HEK293 (cell line): ENCODE measurements around the gene GNMT.

Experiments
- CTCF ChIA-PET: fragments of 350-600 bp; formaldehyde crosslinking; extraction: SDS; loops from one replicate; lab custom pipeline; 2021; ENCODE audit warnings: antibody characterized with exemption; lab: Yijun Ruan, JAX
- POLR2A ChIA-PET: fragments of 300-600 bp; formaldehyde crosslinking; extraction: SDS; loops from one replicate; lab custom pipeline; 2020; ENCODE audit warnings: antibody characterized with exemption, inconsistent platforms; lab: Yijun Ruan, JAX
- H3K27ac ChIP-seq: fragments of 200-500 bp; sonication (Bioruptor generic); 2 replicates; pipeline ENCODE4 v1.5.1; 2014; ENCODE audit warnings: low read depth, low read length, control low read depth, inconsistent platforms; ENCODE audit errors: extremely low read depth
- H3K36me3 ChIP-seq, 2 experiments: fragments of 200-500 bp in 1 of 2; sonication (Bioruptor generic) in 1 of 2; 1 replicate in 1 of 2; 2 replicates in 1 of 2; pipeline ENCODE4 v1.5.1; 2014 to 2017; ENCODE audit warnings: inconsistent platforms in 2 of 2, low read length in 2 of 2; ENCODE audit not compliant: control insufficient read depth in 2 of 2, insufficient read depth in 1 of 2
- H3K4me1 ChIP-seq: fragments of 200-500 bp; sonication (Bioruptor generic); 2 replicates; pipeline ENCODE4 v1.5.1; 2014; ENCODE audit warnings: mild to moderate bottlenecking, low read length, inconsistent platforms; ENCODE audit not compliant: control insufficient read depth, insufficient read depth
- H3K4me3 ChIP-seq: 2 replicates; pipeline ENCODE4 v1.5.1; 2011; ENCODE audit warnings: low read depth, mild to moderate bottlenecking, control low read depth, low read length, moderate library complexity
- H3K9me3 ChIP-seq: fragments of 200-500 bp; sonication (Bioruptor generic); 2 replicates; pipeline ENCODE4 v1.5.1; 2014; ENCODE audit warnings: low read depth, low read length, inconsistent platforms; ENCODE audit not compliant: control insufficient read depth, insufficient read depth
- GLIS2 ChIP-seq: fragments of 450-650 bp; formaldehyde crosslinking; IDR thresholded peaks from 2 replicates; pipeline ENCODE4 v1.5.1; 2016; ENCODE audit warnings: missing biosample characterization, missing genetic modification characterization
- HOXD13 ChIP-seq: sonication (generic); formaldehyde crosslinking; IDR thresholded peaks from 2 replicates; pipeline ENCODE4 v1.8.0; 2022; ENCODE audit warnings: missing genetic modification reagents, borderline replicate concordance
- ZFP41 ChIP-seq: fragments of 450-650 bp; formaldehyde crosslinking; IDR thresholded peaks from 2 replicates; pipeline ENCODE4 v1.5.1; 2016; ENCODE audit warnings: missing biosample characterization, missing genetic modification characterization, borderline replicate concordance
- ZNF140 ChIP-seq: fragments of 450-650 bp; formaldehyde crosslinking; IDR thresholded peaks from 2 replicates; pipeline ENCODE4 v1.5.1; 2016; ENCODE audit warnings: missing biosample characterization, missing genetic modification characterization
- ZNF148 ChIP-seq: fragments of 450-650 bp; formaldehyde crosslinking; IDR thresholded peaks from 2 replicates; pipeline ENCODE4 v1.5.0; 2017; ENCODE audit warnings: missing biosample characterization, missing genetic modification characterization, borderline replicate concordance
- ZNF169 ChIP-seq: fragments of 450-650 bp; formaldehyde crosslinking; IDR thresholded peaks from 2 replicates; pipeline ENCODE4 v1.5.1; 2016; ENCODE audit warnings: missing biosample characterization, missing genetic modification characterization
- ZNF23 ChIP-seq: fragments of 450-650 bp; formaldehyde crosslinking; IDR thresholded peaks from 2 replicates; pipeline ENCODE4 v1.5.1; 2016; ENCODE audit warnings: missing biosample characterization, missing genetic modification characterization, borderline replicate concordance
- ZNF501 ChIP-seq: fragments of 450-650 bp; formaldehyde crosslinking; IDR thresholded peaks from 2 replicates; pipeline ENCODE4 v1.5.1; 2016; ENCODE audit warnings: missing biosample characterization, missing genetic modification characterization
- ZNF549 ChIP-seq: fragments of 450-650 bp; IDR thresholded peaks from 2 replicates; pipeline ENCODE4 v1.5.1; 2018; ENCODE audit warnings: missing biosample characterization, missing genetic modification characterization, mild to moderate bottlenecking, inconsistent platforms, moderate library complexity
- ZNF560 ChIP-seq: fragments of 450-650 bp; formaldehyde crosslinking; IDR thresholded peaks from 2 replicates; pipeline ENCODE4 v1.5.1; 2017; ENCODE audit warnings: missing biosample characterization, missing genetic modification characterization, borderline replicate concordance
- ZNF600 ChIP-seq: fragments of 450-650 bp; formaldehyde crosslinking; IDR thresholded peaks from 2 replicates; pipeline ENCODE4 v1.5.1; 2016; ENCODE audit warnings: missing biosample characterization, missing genetic modification characterization
- ZNF621 ChIP-seq: fragments of 450-650 bp; formaldehyde crosslinking; IDR thresholded peaks from 2 replicates; pipeline ENCODE4 v1.5.1; 2017; ENCODE audit warnings: missing biosample characterization, missing genetic modification characterization
- ZNF623 ChIP-seq: fragments of 450-650 bp; formaldehyde crosslinking; IDR thresholded peaks from 2 replicates; pipeline ENCODE4 v1.5.1; 2016; ENCODE audit warnings: missing biosample characterization, missing genetic modification characterization
- ZNF629 ChIP-seq: fragments of 450-650 bp; formaldehyde crosslinking; IDR thresholded peaks from 2 replicates; pipeline ENCODE4 v1.5.1; 2017; ENCODE audit warnings: missing biosample characterization, missing genetic modification characterization
- ZNF639 ChIP-seq: fragments of 450-650 bp; formaldehyde crosslinking; IDR thresholded peaks from 2 replicates; pipeline ENCODE4 v1.5.1; 2016; ENCODE audit warnings: missing biosample characterization, missing genetic modification characterization
- ZNF704 ChIP-seq: fragments of 450-650 bp; formaldehyde crosslinking; IDR thresholded peaks from 2 replicates; pipeline ENCODE4 v1.5.1; 2016; ENCODE audit warnings: missing biosample characterization, missing genetic modification characterization
- ZSCAN30 ChIP-seq: fragments of 450-650 bp; IDR thresholded peaks from 2 replicates; pipeline ENCODE4 v1.5.1; 2018; ENCODE audit warnings: missing biosample characterization, mild to moderate bottlenecking, missing genetic modification characterization, moderate library complexity
- TF ChIP-seq, protein P1 (sequence below): fragments of 450-650 bp; formaldehyde crosslinking; IDR thresholded peaks from 2 replicates; pipeline ENCODE4 v1.5.1; 2016; ENCODE audit warnings: missing biosample characterization, missing genetic modification characterization, low read depth
- TF ChIP-seq, protein P2 (sequence below): sonication (generic); formaldehyde crosslinking; IDR thresholded peaks from 2 replicates; pipeline ENCODE4 v1.8.1; 2022; ENCODE audit warnings: mild to moderate bottlenecking, moderate library complexity, missing genetic modification reagents

Gene GNMT

GRCh38 chr6:42916288-42916687 is 44.3 kb upstream of the GNMT start:
- Histone ChIP-seq H3K4me1 (no peaks in the 10 kb centered on the region), H3K36me3 (no peaks in the 10 kb centered on the region), H3K9me3 (no peaks in the 10 kb centered on the region), H3K27ac (no peak overlapping the region), H3K4me3 (no peak overlapping the region)
- ChIA-PET CTCF (interaction anchor here (0.6 to 1.2 kb wide), 3 partner anchors 12 to 45 kb away, joined by 3 to 7 read pairs (median 4); partner anchors contain the start of gene CNPY3), POLR2A (interaction anchor here (0.6 to 4.6 kb wide), 3 partner anchors 10 to 367 kb away, joined by 3 to 27 read pairs (median 8); partner anchors contain the start of gene CNPY3)
- TF ChIP-seq, protein P1, sequence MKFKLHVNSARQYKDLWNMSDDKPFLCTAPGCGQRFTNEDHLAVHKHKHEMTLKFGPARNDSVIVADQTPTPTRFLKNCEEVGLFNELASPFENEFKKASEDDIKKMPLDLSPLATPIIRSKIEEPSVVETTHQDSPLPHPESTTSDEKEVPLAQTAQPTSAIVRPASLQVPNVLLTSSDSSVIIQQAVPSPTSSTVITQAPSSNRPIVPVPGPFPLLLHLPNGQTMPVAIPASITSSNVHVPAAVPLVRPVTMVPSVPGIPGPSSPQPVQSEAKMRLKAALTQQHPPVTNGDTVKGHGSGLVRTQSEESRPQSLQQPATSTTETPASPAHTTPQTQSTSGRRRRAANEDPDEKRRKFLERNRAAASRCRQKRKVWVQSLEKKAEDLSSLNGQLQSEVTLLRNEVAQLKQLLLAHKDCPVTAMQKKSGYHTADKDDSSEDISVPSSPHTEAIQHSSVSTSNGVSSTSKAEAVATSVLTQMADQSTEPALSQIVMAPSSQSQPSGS (tag by site-specific recombination): peak; percentile 35; the same call in 1 of the 2 replicates
- TF ChIP-seq ZNF629 (tag by site-specific recombination) (peak; percentile 28; the same call in 1 of the 2 replicates), ZNF23 (tag by site-specific recombination) (no peak), ZNF169 (tag by site-specific recombination) (no peak)

DNA sequence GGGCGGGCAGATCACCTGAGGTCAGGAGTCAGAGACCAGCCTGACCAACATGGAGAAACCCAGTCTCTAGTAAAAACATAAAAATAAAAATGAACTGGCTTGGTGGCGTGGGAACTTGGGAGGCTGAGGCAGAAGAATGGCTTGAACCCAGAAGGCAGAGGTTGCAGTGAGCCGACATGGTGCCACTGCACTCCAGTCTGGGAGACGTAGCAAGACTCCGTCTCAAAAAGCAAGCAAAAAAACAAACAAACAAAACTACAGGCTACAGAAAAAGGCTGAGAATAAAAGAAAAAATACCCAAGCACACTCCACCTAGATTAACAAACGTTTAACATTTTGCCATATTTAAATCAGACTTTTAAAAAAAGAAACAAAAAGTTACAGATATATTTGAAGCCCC is 38.8 kb upstream of the GNMT start:
- H3K36me3 ChIP-seq: no peaks in the 10 kb centered on the region
- TF ChIP-seq ZNF623: no peak
- no peak for TF ChIP-seq ZNF621 (tag by site-specific recombination)
- no peak for TF ChIP-seq ZNF148
- no peak for TF ChIP-seq ZNF560 (tag by site-specific recombination)
- no peak for TF ChIP-seq ZNF704 (tag by site-specific recombination)
- TF ChIP-seq ZNF639 (tag by site-specific recombination): no peak
- TF ChIP-seq ZNF140: no peak
- TF ChIP-seq ZSCAN30 (tag by site-specific recombination): no peak
- TF ChIP-seq ZNF549: no peak
- TF ChIP-seq, all 188 proteins: peak for 0
- no peak overlapping the region for H3K4me3 ChIP-seq
- CTCF ChIA-PET: no interaction called here
- no peaks in the 10 kb centered on the region for H3K9me3 ChIP-seq
- no peaks in the 10 kb centered on the region for H3K4me1 ChIP-seq
- no peak overlapping the region for H3K27ac ChIP-seq
- POLR2A ChIA-PET: interaction anchor here (0.6 to 1.3 kb wide), 2 partner anchors 8 to 42 kb away, joined by 3 to 6 read pairs; partner anchors contain the start of gene CNPY3

DNA sequence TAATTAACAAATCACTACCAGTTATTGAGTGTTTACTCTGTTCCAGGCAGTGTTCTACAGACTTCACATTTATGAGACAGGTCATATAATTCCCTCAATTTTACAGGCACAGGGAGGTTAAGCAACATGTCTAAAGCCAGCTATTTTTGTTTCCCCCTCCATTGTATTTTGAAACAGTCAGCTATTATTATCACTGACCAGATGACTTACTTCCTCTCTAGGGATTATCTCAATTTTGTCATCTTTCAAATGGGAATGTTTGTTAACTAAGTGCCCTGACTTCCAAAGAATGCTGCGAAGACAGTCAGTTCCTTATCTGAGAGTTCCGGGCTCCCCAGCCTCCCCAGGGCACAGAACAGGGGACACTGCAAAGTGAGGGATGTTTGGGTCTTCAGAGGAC is 36.9 kb upstream of the GNMT start:
- ChIA-PET POLR2A (no interaction called here), CTCF (interaction anchor here (1.1 kb wide), 1 partner anchor 9 kb away, joined by 10 read pairs; no protein-coding TSS in a partner anchor)
- H3K9me3 ChIP-seq: no peaks in the 10 kb centered on the region
- peaks cover 3% of the 10 kb centered on the region; the same call in 1 of the 2 replicates for H3K4me1 ChIP-seq
- no peak overlapping the region for H3K4me3 ChIP-seq
- H3K36me3 ChIP-seq: no peaks in the 10 kb centered on the region
- H3K27ac ChIP-seq: no peak overlapping the region
- no peak for TF ChIP-seq ZFP41
- TF ChIP-seq GLIS2 (tag by site-specific recombination): no peak
- TF ChIP-seq, protein P2, sequence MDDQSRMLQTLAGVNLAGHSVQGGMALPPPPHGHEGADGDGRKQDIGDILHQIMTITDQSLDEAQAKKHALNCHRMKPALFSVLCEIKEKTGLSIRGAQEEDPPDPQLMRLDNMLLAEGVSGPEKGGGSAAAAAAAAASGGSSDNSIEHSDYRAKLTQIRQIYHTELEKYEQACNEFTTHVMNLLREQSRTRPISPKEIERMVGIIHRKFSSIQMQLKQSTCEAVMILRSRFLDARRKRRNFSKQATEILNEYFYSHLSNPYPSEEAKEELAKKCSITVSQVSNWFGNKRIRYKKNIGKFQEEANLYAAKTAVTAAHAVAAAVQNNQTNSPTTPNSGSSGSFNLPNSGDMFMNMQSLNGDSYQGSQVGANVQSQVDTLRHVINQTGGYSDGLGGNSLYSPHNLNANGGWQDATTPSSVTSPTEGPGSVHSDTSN (CRISPR knock-in tag): no peak
- no peak for TF ChIP-seq HOXD13
- TF ChIP-seq ZNF148: no peak
- no peak for TF ChIP-seq ZNF600 (tag by site-specific recombination)
- TF ChIP-seq ZNF501 (tag by site-specific recombination): no peak
